HEK293T (cell line): Measurements from ENCODE around the gene ABCG8.
A peak's percentile ranks its signal among the peaks of the same experiment; 100 is the strongest.

Source experiments
- CTCF ChIA-PET: fragments of 350-600 bp; formaldehyde crosslinking; extraction: SDS; loops from one replicate; lab custom pipeline; 2021; ENCODE audit warnings: antibody characterized with exemption, inconsistent platforms; lab: Yijun Ruan, JAX
- POLR2A ChIA-PET: fragments of 350-600 bp; formaldehyde crosslinking; extraction: SDS; loops from one replicate; lab custom pipeline; 2020; ENCODE audit warnings: antibody characterized with exemption, inconsistent platforms; lab: Yijun Ruan, JAX
- DNase-seq: peaks from one replicate; pipeline ENCODE4 v3.0.0; 2012; ENCODE audit warnings: mixed read lengths; ENCODE audit errors: extremely low spot score
- ARNT ChIP-seq: fragments of 450-650 bp; IDR thresholded peaks from 2 replicates; pipeline ENCODE4 v1.6.1; 2017; ENCODE audit warnings: mild to moderate bottlenecking
- BHLHE40 ChIP-seq: fragments of 450-650 bp; IDR thresholded peaks from 2 replicates; pipeline ENCODE4 v1.6.1; 2016; ENCODE audit warnings: mild to moderate bottlenecking, moderate library complexity, borderline replicate concordance
- CTBP1 ChIP-seq: fragments of 450-650 bp; IDR thresholded peaks from 2 replicates; pipeline ENCODE4 v1.6.1; 2016; ENCODE audit warnings: borderline replicate concordance
- ELF4 ChIP-seq: fragments of 450-650 bp; IDR thresholded peaks from 2 replicates; pipeline ENCODE4 v1.6.1; 2017; ENCODE audit warnings: antibody characterized with exemption
- FOXA1 ChIP-seq: fragments of 450-650 bp; IDR thresholded peaks from 2 replicates; pipeline ENCODE4 v1.6.1; 2016; ENCODE audit warnings: mild to moderate bottlenecking
- FOXK2 ChIP-seq: fragments of 450-650 bp; IDR thresholded peaks from 2 replicates; pipeline ENCODE4 v1.6.1; 2016; ENCODE audit warnings: mild to moderate bottlenecking
- FOXM1 ChIP-seq: fragments of 450-650 bp; IDR thresholded peaks from 2 replicates; pipeline ENCODE4 v1.6.1; 2017; ENCODE audit warnings: mild to moderate bottlenecking, borderline replicate concordance
- HDGF ChIP-seq: fragments of 450-650 bp; IDR thresholded peaks from 2 replicates; pipeline ENCODE4 v1.6.1; 2017; ENCODE audit warnings: antibody characterized with exemption, borderline replicate concordance
- L3MBTL2 ChIP-seq: fragments of 450-650 bp; conservative IDR thresholded peaks from 2 replicates; pipeline ENCODE4 v1.6.1; 2016; ENCODE audit warnings: mild to moderate bottlenecking
- LEF1 ChIP-seq: fragments of 450-650 bp; IDR thresholded peaks from 2 replicates; pipeline ENCODE4 v1.6.1; 2017; ENCODE audit warnings: mild to moderate bottlenecking, borderline replicate concordance
- NFRKB ChIP-seq: fragments of 450-650 bp; IDR thresholded peaks from 2 replicates; pipeline ENCODE4 v1.6.1; 2016; ENCODE audit warnings: mild to moderate bottlenecking, moderate library complexity
- SP1 ChIP-seq: fragments of 450-650 bp; IDR thresholded peaks from 2 replicates; pipeline ENCODE4 v1.6.1; 2017
- SUZ12 ChIP-seq: fragments of 450-650 bp; IDR thresholded peaks from 2 replicates; pipeline ENCODE4 v1.6.1; 2016; ENCODE audit warnings: mild to moderate bottlenecking
- TARDBP ChIP-seq: fragments of 450-650 bp; IDR thresholded peaks from 2 replicates; pipeline ENCODE4 v1.6.1; 2016
- ZNF384 ChIP-seq: fragments of 450-650 bp; IDR thresholded peaks from 2 replicates; pipeline ENCODE4 v1.6.1; 2016
- TF ChIP-seq, protein P1 (sequence below): fragments of 450-650 bp; IDR thresholded peaks from 2 replicates; pipeline ENCODE4 v1.6.1; 2016

ABCG8 gene

DNA sequence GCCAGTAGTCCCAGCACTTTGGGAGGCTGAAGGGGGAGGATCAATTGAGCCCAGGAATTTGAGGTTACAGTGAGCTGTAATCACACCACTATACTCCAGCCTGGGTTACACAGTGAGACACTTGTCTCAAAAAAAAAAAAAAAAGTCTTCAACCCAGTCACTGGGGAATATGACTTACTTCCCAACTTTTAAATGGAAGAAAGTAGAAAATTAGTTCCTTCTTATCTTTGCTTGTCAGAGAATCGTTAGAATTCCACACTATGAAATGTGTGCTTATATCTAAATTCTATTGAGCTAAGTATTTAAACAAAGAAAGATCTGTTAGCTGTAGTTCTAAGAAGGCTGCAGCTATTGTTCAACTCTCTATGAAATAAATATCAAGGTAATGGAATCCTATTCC lies 42.6 kb upstream of the ABCG8 start:
- ChIA-PET CTCF (no interaction called here), POLR2A (interaction anchor here (0.6 to 1.0 kb wide), 2 partner anchors 22 to 200 kb away, joined by 3 read pairs; partner anchors contain the start of gene DYNC2LI1)
- no peak for DNase-seq
- no peak for TF ChIP-seq ZNF384
- TF ChIP-seq ELF4: no peak
- TF ChIP-seq HDGF: no peak
- TF ChIP-seq FOXM1: no peak
- no peak for TF ChIP-seq LEF1
- no peak for TF ChIP-seq BHLHE40
- no peak for TF ChIP-seq TARDBP
- no peak for TF ChIP-seq L3MBTL2
- no peak for TF ChIP-seq SUZ12
- no peak for TF ChIP-seq ARNT
- TF ChIP-seq, protein P1, sequence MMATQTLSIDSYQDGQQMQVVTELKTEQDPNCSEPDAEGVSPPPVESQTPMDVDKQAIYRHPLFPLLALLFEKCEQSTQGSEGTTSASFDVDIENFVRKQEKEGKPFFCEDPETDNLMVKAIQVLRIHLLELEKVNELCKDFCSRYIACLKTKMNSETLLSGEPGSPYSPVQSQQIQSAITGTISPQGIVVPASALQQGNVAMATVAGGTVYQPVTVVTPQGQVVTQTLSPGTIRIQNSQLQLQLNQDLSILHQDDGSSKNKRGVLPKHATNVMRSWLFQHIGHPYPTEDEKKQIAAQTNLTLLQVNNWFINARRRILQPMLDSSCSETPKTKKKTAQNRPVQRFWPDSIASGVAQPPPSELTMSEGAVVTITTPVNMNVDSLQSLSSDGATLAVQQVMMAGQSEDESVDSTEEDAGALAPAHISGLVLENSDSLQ: no peak
- no peak for TF ChIP-seq NFRKB
- no peak for TF ChIP-seq CTBP1
- no peak for TF ChIP-seq FOXK2
- no peak for TF ChIP-seq FOXA1
- no peak for TF ChIP-seq SP1

DNA sequence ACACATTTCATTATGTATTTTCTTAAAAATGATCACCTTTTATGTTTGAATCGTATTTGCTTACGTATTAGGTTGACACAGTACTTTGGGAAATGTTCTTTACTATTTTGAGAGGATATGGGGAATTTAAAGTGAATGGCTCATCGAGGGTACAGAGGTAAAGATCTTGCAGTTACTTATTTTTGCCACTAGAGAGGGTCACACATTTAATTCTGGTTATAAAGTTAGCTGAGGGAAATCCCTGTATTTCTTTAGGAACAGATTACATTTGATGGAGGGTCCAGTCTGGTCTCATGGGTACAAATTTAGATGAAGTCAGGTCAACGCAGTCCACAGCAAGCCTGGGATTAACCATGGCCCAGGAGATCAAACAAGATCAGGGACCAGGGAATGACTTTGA lies 40.5 kb upstream of the ABCG8 start:
- TF ChIP-seq SP1 (no peak), FOXK2 (no peak), ARNT (no peak)
- DNase-seq: peak; percentile 28
- ChIA-PET POLR2A (interaction anchor here (1.2 kb wide), 1 partner anchor 161 kb away, joined by 3 read pairs; the partner anchor contains the start of gene PLEKHH2), CTCF (interaction anchor here (0.6 to 1.1 kb wide), 2 partner anchors 9 to 14 kb away, joined by 5 to 7 read pairs; no protein-coding TSS in a partner anchor)

DNA sequence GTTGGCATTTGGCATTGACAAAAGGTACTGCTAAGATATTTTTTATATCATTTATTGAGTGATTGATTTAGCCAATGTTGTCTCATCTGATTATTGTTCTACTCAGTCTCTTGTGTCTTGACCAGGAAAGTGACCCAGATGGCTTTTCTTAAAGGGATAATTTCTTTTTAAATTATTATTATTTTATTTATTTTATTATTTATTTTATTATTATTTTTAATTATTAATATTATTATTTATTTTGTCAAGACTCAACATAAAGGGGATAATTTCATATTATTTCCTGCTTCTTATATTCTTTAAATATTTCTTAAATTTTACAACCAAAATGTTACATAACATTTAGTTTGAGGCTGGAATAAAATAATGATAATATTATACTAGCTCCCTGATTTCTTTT lies 37.9 kb upstream of the ABCG8 start:
- no peak for DNase-seq
- TF ChIP-seq NFRKB: no peak
- no peak for TF ChIP-seq ZNF384
- TF ChIP-seq FOXK2: no peak
- no peak for TF ChIP-seq L3MBTL2
- TF ChIP-seq SUZ12: no peak
- no peak for TF ChIP-seq BHLHE40
- TF ChIP-seq ARNT: no peak
- TF ChIP-seq ELF4: no peak
- TF ChIP-seq, protein P1: no peak
- POLR2A ChIA-PET: no interaction called here
- CTCF ChIA-PET: no interaction called here

DNA sequence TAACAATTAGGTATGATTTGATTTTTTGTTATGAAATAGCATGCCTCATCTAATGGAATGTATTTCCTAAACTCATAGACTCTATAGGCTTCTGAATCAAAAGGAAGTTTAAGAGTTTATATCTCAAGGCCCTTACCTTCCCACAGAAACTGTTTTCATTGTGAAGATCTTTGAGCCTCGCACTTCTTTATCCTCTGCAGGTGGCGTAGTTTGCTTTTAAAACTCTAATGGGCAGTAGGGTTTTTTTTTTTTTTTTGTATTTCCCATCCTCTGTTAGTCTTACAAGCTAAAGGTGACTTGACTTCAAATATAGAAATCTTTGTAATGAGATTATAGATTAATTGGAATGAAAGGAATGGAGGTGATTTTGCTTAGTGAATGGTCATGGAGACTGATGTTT lies 36.6 kb upstream of the ABCG8 start:
- ChIA-PET POLR2A (no interaction called here), CTCF (no interaction called here)
- TF ChIP-seq FOXM1 (no peak), FOXK2 (no peak), ZNF384 (no peak), BHLHE40 (no peak), LEF1 (no peak), ARNT (no peak), NFRKB (no peak), HDGF (no peak), FOXA1 (no peak), SUZ12 (no peak), TARDBP (no peak), ELF4 (no peak), CTBP1 (no peak), L3MBTL2 (no peak), SP1 (no peak)
- TF ChIP-seq, protein P1: no peak
- DNase-seq: no peak

DNA sequence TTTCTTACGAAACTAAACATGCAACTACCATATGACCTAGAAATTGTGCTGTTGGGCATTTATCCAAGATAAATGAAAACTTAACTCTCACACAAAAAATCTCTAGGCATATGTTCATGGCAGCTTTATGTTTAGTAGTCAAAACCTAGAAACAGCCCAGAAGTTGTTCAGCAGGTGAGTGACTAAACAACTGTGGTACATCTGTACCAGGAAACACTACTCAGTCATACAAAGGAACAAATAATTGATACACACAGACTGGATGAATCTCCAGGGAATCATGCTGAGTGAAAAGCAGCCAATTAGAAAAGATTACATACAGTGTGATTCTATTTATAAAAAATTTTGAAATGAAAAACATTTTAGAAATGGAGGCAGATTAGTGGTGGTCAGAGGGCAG lies 35.7 kb upstream of the ABCG8 start:
- TF ChIP-seq BHLHE40 (no peak), ZNF384 (no peak), FOXA1 (no peak)
- no peak for DNase-seq
- ChIA-PET CTCF (no interaction called here), POLR2A (no interaction called here)

DNA sequence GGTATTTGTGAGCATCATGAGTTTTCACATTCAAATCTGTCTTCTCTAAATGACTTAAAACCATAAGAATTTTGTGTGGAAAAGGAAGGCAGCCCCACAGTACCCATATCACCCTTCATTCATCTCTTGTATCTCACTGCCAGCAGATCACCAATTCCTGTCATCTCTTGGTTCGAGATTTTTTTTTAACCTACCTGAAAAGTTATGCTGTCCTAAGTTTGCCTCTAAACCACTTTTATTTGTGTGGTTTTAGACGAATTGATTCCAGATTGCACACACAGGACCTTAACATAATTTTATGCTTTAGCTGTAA lies 32.1 kb upstream of the ABCG8 start:
- ChIA-PET POLR2A (no interaction called here), CTCF (no interaction called here)
- TF ChIP-seq NFRKB: no peak
- no peak for TF ChIP-seq SP1
- TF ChIP-seq BHLHE40: no peak
- no peak for TF ChIP-seq ELF4
- no peak for TF ChIP-seq LEF1
- no peak for TF ChIP-seq TARDBP
- no peak for TF ChIP-seq FOXM1
- TF ChIP-seq SUZ12: no peak
- TF ChIP-seq ZNF384: no peak
- TF ChIP-seq HDGF: no peak
- no peak for TF ChIP-seq ARNT
- TF ChIP-seq, protein P1: no peak
- no peak for TF ChIP-seq FOXK2
- no peak for TF ChIP-seq FOXA1
- TF ChIP-seq L3MBTL2: no peak
- no peak for DNase-seq
